Keratinocyte (primary cell): ENCODE measurements around the gene TYRP1. TPM values are rescaled to one million over a fixed set of nuclear protein-coding genes. Genes with fewer than 3 reads are reported as not detected.

ENCODE experiments used
- DNase-seq: peaks from one replicate; pipeline ENCODE4 v3.0.0-alpha.2; 2011; ENCODE audit warnings: low read depth, missing footprints, low spot score
- FAIRE-seq: peaks from 2 replicates; lab custom pipeline; 2011; peaks lifted over from hg19 to GRCh38; lab: Jason Lieb, UNC
- H2AFZ ChIP-seq: 2 replicates; pipeline ENCODE4 v1.6.0; 2012; ENCODE audit warnings: low read length, control low read depth, inconsistent platforms; ENCODE audit not compliant: control insufficient read depth
- H3K27ac ChIP-seq: 2 replicates; pipeline ENCODE4 v1.5.1; 2011; ENCODE audit warnings: low read length; ENCODE audit not compliant: control insufficient read depth, insufficient read depth
- H3K27me3 ChIP-seq: 3 replicates; pipeline ENCODE4 v1.6.0; 2011; ENCODE audit warnings: low read length; ENCODE audit not compliant: control insufficient read depth, insufficient read depth; ENCODE audit errors: extremely low read depth
- H3K36me3 ChIP-seq, 2 experiments: 2 replicates in 1 of 2; 3 replicates in 1 of 2; pipeline ENCODE4 v1.5.1; 2011; ENCODE audit warnings: low read length in 2 of 2, mild to moderate bottlenecking in 1 of 2; ENCODE audit not compliant: control insufficient read depth in 2 of 2, insufficient read depth in 2 of 2; ENCODE audit errors: extremely low read depth in 1 of 2
- H3K4me1 ChIP-seq: 3 replicates; pipeline ENCODE4 v1.5.1; 2011; ENCODE audit warnings: low read length; ENCODE audit not compliant: control insufficient read depth, insufficient read depth; ENCODE audit errors: extremely low read depth
- H3K4me2 ChIP-seq: 3 replicates; pipeline ENCODE4 v1.6.0; 2011; ENCODE audit warnings: low read depth, low read length; ENCODE audit not compliant: control insufficient read depth, insufficient read depth; ENCODE audit errors: extremely low read depth
- H3K4me3 ChIP-seq, 3 experiments: fragments of 200-600 bp in 1 of 3; sonication (generic) in 1 of 3; 2 replicates in 2 of 3; 3 replicates in 1 of 3; pipeline ENCODE4 v1.5.1; 2011 to 2016; ENCODE audit warnings: low read length in 3 of 3, mild to moderate bottlenecking in 3 of 3, control low read depth in 2 of 3, inconsistent platforms in 1 of 3, low read depth in 1 of 3, mixed read lengths in 1 of 3, mixed run types in 1 of 3, moderate library complexity in 1 of 3; ENCODE audit not compliant: control insufficient read depth in 2 of 3, insufficient read depth in 2 of 3; ENCODE audit errors: extremely low read depth in 1 of 3
- H3K79me2 ChIP-seq: 2 replicates; pipeline ENCODE4 v1.6.0; 2012; ENCODE audit warnings: low read length; ENCODE audit not compliant: control insufficient read depth, insufficient read depth
- H3K9ac ChIP-seq: 3 replicates; pipeline ENCODE4 v1.6.0; 2011; ENCODE audit warnings: low read length; ENCODE audit not compliant: control insufficient read depth, insufficient read depth; ENCODE audit errors: extremely low read depth
- H3K9me1 ChIP-seq: 3 replicates; pipeline ENCODE4 v1.6.0; 2011; ENCODE audit warnings: low read length; ENCODE audit not compliant: control insufficient read depth, insufficient read depth; ENCODE audit errors: extremely low read depth
- H3K9me3 ChIP-seq: 2 replicates; pipeline ENCODE4 v1.5.1; 2012; ENCODE audit warnings: low read depth, low read length; ENCODE audit not compliant: control insufficient read depth
- H4K20me1 ChIP-seq: 3 replicates; pipeline ENCODE4 v1.6.0; 2011; ENCODE audit warnings: low read length; ENCODE audit not compliant: control insufficient read depth, insufficient read depth; ENCODE audit errors: extremely low read depth
- EZH2 ChIP-seq: IDR thresholded peaks from one replicate; pipeline ENCODE4 v1.6.1; 2012; ENCODE audit warnings: inconsistent platforms, mild to moderate bottlenecking, low read length, moderate library complexity
- dilution Hi-C: fragments of 300-500 bp; cut with MboI; formaldehyde crosslinking; loops from one replicate; pipeline ENCODE4 v1.7.0; 2020; ENCODE audit warnings: low sequenced_read_pairs; ENCODE audit not compliant: extremely low pct_ligation_motif_present
- polyA plus RNA-seq, 5 experiments: library from polyadenylated mRNA; depleted of rRNA in 3 of 5; stranded (reverse) in 3 of 5; stranded (forward) in 1 of 5; unstranded in 1 of 5; fragments of >200 nt; gene quantifications; 1 replicate in 1 of 5; 2 replicates in 3 of 5; 3 replicates in 1 of 5; pipeline versions ENCODE4 v1.2.1 to v1.2.3, GENCODE V29; 2011 to 2012; ENCODE audit warnings: missing spikeins in 2 of 5, low read depth in 1 of 5, low replicate concordance in 1 of 5
- TF ChIP-seq, protein P1 (sequence below), 3 experiments: IDR thresholded peaks in 1 of 3; conservative IDR thresholded peaks in 1 of 3; optimal IDR thresholded peaks in 1 of 3; 2 replicates in 2 of 3; 3 replicates in 1 of 3; pipeline versions ENCODE3 to v1.5.1; 2011; ENCODE audit warnings: low read length in 3 of 3, mild to moderate bottlenecking in 3 of 3, moderate library complexity in 2 of 3, control low read depth in 1 of 3, inconsistent platforms in 1 of 3; ENCODE audit not compliant: insufficient read depth in 2 of 3; ENCODE audit errors: extremely low read depth in 1 of 3

The TYRP1 gene
- polyA plus RNA-seq, 1 donor (not counting 4 experiments of a cell fraction or from before 2014, with no cell fraction given): 0.50 TPM

GRCh38 chr9:12753931-12754330, 60.7 kb downstream of the TYRP1 start:
- FAIRE-seq: no peak
- Histone ChIP-seq H2AFZ (no peak overlapping the region), H3K27ac (no peak overlapping the region), H4K20me1 (no peaks in the 10 kb centered on the region), H3K36me3 (no peaks in the 10 kb centered on the region), H3K9me1 (no peaks in the 10 kb centered on the region), H3K79me2 (no peaks in the 10 kb centered on the region), H3K9ac (no peak overlapping the region), H3K4me3 (no peak overlapping the region), H3K4me2 (no peak overlapping the region), H3K9me3 (no peaks in the 10 kb centered on the region), H3K27me3 (no peaks in the 10 kb centered on the region), H3K4me1 (no peaks in the 10 kb centered on the region)
- dilution Hi-C loops: no loop called here
- TF ChIP-seq, protein P1, sequence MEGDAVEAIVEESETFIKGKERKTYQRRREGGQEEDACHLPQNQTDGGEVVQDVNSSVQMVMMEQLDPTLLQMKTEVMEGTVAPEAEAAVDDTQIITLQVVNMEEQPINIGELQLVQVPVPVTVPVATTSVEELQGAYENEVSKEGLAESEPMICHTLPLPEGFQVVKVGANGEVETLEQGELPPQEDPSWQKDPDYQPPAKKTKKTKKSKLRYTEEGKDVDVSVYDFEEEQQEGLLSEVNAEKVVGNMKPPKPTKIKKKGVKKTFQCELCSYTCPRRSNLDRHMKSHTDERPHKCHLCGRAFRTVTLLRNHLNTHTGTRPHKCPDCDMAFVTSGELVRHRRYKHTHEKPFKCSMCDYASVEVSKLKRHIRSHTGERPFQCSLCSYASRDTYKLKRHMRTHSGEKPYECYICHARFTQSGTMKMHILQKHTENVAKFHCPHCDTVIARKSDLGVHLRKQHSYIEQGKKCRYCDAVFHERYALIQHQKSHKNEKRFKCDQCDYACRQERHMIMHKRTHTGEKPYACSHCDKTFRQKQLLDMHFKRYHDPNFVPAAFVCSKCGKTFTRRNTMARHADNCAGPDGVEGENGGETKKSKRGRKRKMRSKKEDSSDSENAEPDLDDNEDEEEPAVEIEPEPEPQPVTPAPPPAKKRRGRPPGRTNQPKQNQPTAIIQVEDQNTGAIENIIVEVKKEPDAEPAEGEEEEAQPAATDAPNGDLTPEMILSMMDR (optimal IDR thresholded peaks at IDR 0.05 in 1 of 3, IDR thresholded peaks at IDR 0.05 in 1 of 3, conservative IDR thresholded peaks at IDR 0.05 in 1 of 3; ENCODE audit: extremely low read depth in 1 of 3, insufficient read depth in 2 of 3, low read length in 3 of 3): no peak
- no peak for TF ChIP-seq EZH2
- DNase-seq: no peak

DNA sequence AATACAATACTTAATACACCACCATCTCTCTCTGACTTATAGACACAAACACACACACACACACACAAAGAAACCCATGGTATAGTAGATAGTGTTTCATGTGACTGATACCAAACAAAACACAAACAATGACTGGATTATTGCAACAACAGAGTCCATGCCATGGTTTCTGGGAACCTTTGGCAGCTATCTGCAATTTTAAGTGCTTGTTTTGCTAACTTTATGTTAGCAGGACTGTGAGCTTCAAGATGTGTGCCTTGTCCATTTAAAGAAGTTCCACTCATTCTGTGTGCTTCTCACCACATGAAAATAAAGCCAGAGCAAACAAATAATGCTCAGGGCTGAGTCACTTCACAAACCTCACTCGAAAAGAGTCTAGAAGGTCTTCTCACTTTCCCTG, 66.6 kb downstream of the TYRP1 start:
- Histone ChIP-seq H2AFZ (no peak overlapping the region), H3K79me2 (no peaks in the 10 kb centered on the region), H3K9me1 (no peaks in the 10 kb centered on the region), H3K4me1 (no peaks in the 10 kb centered on the region), H3K27ac (no peak overlapping the region), H3K4me2 (no peak overlapping the region), H3K9ac (no peak overlapping the region), H3K4me3 (no peak overlapping the region), H3K9me3 (no peaks in the 10 kb centered on the region), H3K27me3 (no peaks in the 10 kb centered on the region), H3K36me3 (no peaks in the 10 kb centered on the region), H4K20me1 (no peaks in the 10 kb centered on the region)
- TF ChIP-seq EZH2: no peak
- TF ChIP-seq, protein P1 (optimal IDR thresholded peaks at IDR 0.05 in 1 of 3, IDR thresholded peaks at IDR 0.05 in 1 of 3, conservative IDR thresholded peaks at IDR 0.05 in 1 of 3; ENCODE audit: extremely low read depth in 1 of 3, insufficient read depth in 2 of 3, low read length in 3 of 3): no peak
- DNase-seq (no peak), FAIRE-seq (no peak)
- dilution Hi-C loops: no loop called here

Other genes starting within 250 kb of the TYRP1 start
- 11.9 to 42.7 TPM (median 25.0 TPM) in 3 replicates for gene LURAP1L, start 81.6 kb downstream of the TYRP1 start, polyA plus RNA-seq